Skeletal muscle cell (primary cell): ENCODE measurements around the gene C5orf58.

ENCODE experiments used
- DNase-seq: peaks from one replicate; pipeline ENCODE4 v3.0.0-alpha.2; 2010; ENCODE audit warnings: low read depth
- H3K4me3 ChIP-seq: 2 replicates; pipeline ENCODE4 v1.5.1; 2011; ENCODE audit warnings: low read depth, mild to moderate bottlenecking, control low read depth, low read length, moderate library complexity

C5orf58 gene, protein sequence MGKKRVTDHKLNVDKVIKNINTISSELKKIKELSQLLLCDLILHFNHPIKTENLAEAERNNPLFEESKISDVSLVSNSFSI

DNA sequence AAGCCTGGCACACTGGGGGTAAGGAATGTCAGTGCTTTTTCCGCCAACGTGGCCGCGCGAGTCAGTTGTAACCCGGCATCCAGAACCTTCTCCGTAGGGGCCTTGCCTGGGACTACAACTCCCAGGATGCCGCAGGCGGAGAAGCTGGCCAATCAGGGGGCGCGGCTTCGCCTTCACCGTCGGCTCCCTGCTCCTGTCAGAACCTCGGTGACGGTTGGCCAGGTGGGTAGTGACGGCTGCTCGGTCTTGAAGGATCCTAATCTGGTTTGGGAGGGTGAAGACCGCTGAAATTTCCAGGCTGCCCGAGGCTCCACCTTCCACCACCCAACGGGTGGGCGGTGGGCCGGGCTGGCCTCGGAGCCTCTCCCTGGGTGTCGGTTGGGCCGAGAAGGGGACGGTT, at the start of gene C5orf58:
TSS of gene C5orf58 (plus strand) at position 200 of the 400 bp plus-strand sequence. CDS start 1,992 bp downstream, outside the sequence.
- no peak within 1 kb of the TSS for H3K4me3 ChIP-seq
- no peak for DNase-seq

GRCh38 chr5:170183816-170184687, 48.7 kb upstream of the C5orf58 start:
- no peak overlapping the region for H3K4me3 ChIP-seq
- no peak for DNase-seq

GRCh38 chr5:170184737-170185136, 48.0 kb upstream of the C5orf58 start:
- no peak overlapping the region for H3K4me3 ChIP-seq
- DNase-seq: no peak

GRCh38 chr5:170186156-170186555, 46.6 kb upstream of the C5orf58 start:
- no peak overlapping the region for H3K4me3 ChIP-seq
- DNase-seq: no peak

GRCh38 chr5:170186856-170187255, 45.9 kb upstream of the C5orf58 start:
- no peak for DNase-seq
- no peak overlapping the region for H3K4me3 ChIP-seq

GRCh38 chr5:170190436-170191134, 42.2 kb upstream of the C5orf58 start:
- no peak for DNase-seq
- H3K4me3 ChIP-seq: no peak overlapping the region

GRCh38 chr5:170192829-170193228, 40.0 kb upstream of the C5orf58 start:
- no peak for DNase-seq
- H3K4me3 ChIP-seq: no peak overlapping the region

DNA sequence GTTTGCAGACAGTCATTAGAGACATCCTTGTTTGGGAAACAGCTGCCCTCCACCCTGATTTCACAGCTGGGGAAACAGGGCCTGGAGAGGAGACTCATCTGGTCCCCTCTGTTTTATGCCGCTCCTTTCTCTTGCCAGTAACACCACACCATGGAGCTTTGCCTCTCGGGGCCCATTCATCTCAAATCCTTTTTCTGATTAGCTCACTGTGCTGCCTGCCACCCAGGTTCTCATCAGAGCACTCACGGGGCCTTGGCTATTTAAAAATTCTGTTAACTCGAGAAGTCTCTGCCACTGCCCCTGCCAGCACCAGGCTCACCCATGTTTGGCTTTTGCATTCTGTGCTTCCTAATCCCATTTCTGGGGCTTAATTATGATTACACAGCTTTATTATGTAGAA, 36.8 kb upstream of the C5orf58 start:
- H3K4me3 ChIP-seq: no peak overlapping the region
- no peak for DNase-seq

- no peak for DNase-seq
- H3K4me3 ChIP-seq: no peak overlapping the region
These were observed 31.9 kb upstream of the C5orf58 start for GRCh38 chr5:170200876-170201275.

- DNase-seq: no peak
- H3K4me3 ChIP-seq: no peak overlapping the region
These were observed 31.5 kb upstream of the C5orf58 start for GRCh38 chr5:170201311-170201710.

- H3K4me3 ChIP-seq: no peak overlapping the region
- no peak for DNase-seq
These were observed 30.7 kb upstream of the C5orf58 start for GRCh38 chr5:170202117-170202516.

DNA sequence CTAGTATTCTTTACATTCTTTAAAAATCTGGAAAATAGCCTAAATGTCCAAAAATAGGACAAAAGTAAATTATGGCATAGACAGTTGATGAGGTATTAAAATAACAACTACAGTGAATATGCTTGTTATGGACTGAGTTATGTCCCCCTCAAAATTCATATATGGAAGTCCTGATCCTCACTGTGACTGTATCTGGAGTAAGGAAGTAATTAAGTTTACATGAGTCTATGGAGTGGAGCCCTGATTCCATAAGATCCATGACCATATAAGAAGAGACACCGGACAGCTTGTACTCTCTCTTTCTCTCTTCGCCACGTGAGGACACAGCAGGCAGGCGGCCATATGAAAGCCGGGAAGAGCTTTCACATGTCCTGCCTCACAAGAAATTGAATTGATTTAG, 28.6 kb upstream of the C5orf58 start:
- no peak for DNase-seq
- no peak overlapping the region for H3K4me3 ChIP-seq

- no peak overlapping the region for H3K4me3 ChIP-seq
- no peak for DNase-seq
These were observed 26.6 kb upstream of the C5orf58 start for GRCh38 chr5:170206216-170206615.

GRCh38 chr5:170206958-170207357, 25.8 kb upstream of the C5orf58 start:
- DNase-seq: no peak
- no peak overlapping the region for H3K4me3 ChIP-seq

GRCh38 chr5:170211575-170212334, 21.0 kb upstream of the C5orf58 start:
- no peak overlapping the region for H3K4me3 ChIP-seq
- no peak for DNase-seq

- peak; percentile 46 for DNase-seq
- H3K4me3 ChIP-seq: no peak overlapping the region
These were observed 16.4 kb upstream of the C5orf58 start for GRCh38 chr5:170216257-170216864.

DNA sequence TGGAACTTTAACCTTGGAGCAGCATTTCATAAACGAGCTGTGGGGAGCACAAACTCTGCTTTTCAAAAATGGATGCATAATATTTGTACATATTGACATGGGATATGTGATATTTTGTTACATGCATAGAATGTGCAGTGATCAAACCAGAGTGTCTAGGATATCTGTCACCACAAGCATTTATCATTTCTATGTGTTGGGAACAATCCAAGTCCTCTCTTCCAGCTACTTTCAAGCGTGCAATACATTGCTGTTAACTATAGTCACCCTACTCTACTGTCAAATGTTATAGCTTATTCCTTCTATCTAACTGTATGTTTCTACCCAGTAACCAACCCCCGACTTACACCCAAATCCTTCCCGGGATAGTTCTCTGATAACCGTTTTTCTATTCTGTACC, 15.0 kb upstream of the C5orf58 start:
- DNase-seq: peak; percentile 7
- H3K4me3 ChIP-seq: no peak overlapping the region

DNA sequence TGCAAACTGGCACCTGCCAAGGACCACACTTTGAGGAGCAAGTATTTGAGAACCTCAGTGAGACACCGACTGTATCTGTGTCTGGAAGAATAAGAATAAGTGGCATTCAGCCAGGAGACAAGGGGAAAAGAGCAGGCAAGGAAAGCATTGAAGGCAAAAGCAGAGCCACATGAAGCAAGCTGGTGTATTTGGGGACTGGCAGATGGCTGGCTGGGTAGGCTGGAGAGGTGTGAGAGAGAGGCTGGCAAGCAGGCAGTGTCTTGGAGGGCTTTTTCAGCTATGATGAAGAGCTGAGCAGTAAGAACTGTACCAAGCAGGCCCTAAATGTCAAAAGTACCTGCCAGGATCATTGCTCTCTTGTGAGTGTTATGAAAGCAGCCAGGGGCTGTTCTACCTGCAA, 14.1 kb upstream of the C5orf58 start:
- no peak for DNase-seq

GRCh38 chr5:170219615-170220014, 13.2 kb upstream of the C5orf58 start:
- peak; percentile 36 for DNase-seq
- no peak overlapping the region for H3K4me3 ChIP-seq

More for the DNA sequence above, 14.1 kb upstream of the C5orf58 start:
- no peak overlapping the region for H3K4me3 ChIP-seq
